NCI-H1105 (cell line): ENCODE data around the gene ZNF286A.
A peak's percentile ranks its signal among the peaks of the same experiment; 100 is the strongest.
"Not testable (repeated sequence)": the region's sequence is repeated elsewhere in the genome, so short reads cannot be mapped to it uniquely, and the experiment has no call there.

ENCODE experiments used
- DNase-seq: peaks from one replicate; lab custom pipeline; 2025; lab: John Stamatoyannopoulos, UW

The ZNF286A gene

GRCh38 chr17:15699937-15700336, 385 bp downstream of the ZNF286A start:
- not testable (repeated sequence) for DNase-seq

- DNase-seq: not testable (repeated sequence)
Measured at GRCh38 chr17:15704239-15704638, 4.7 kb downstream of the ZNF286A start.

DNA sequence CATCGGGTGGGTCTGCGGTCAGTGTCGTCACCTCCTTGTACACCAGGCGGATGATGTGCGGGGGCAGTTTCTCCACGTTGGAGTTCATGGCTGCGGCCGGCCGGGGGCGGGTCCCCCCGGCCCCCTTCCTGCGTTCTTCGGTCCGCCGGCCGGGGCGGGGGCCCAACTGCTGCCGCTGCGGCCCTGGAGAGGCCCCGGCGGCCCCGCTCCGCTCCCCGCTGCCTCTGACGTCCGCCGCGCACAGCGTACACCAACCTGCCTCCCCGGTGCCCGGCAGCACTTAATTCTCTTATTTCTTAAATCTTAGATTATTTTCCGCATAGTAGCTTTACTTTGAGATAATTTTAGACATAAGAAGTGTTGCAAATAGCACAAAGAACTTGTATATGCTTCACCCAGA, 5.3 kb downstream of the ZNF286A start:
- not testable (repeated sequence) for DNase-seq

DNA sequence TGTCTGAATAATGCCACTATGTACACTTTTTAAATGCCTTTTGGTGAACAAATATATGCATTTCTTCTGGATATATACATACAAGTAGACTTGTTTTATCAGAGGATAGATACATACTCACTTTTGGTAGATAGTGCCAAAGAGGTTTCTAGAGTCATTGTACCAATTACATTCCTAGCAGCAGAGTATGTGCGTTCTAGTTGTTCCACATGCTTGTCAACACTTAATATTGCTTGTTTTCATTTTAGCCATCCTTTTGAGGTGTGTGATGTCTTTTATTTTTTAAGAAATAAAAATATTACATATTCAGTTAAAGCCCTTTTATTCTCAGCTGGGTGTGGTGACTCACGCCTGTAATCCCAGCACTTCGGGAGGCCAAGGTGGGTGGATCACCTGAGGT, 9.3 kb downstream of the ZNF286A start:
- DNase-seq: not testable (repeated sequence)

GRCh38 chr17:15716601-15717563, 17.3 kb downstream of the ZNF286A start:
- DNase-seq: not testable (repeated sequence)

- DNase-seq: not testable (repeated sequence)
Measured at GRCh38 chr17:15730535-15730934, 31.0 kb downstream of the ZNF286A start.

GRCh38 chr17:15731900-15732299, 32.3 kb downstream of the ZNF286A start, which contains the start of gene TBC1D26:
TSS of gene TBC1D26 (plus strand) at chr17:15732283. CDS start at chr17:15735349, 3,066 bp downstream.
- not testable (repeated sequence) for DNase-seq

- not testable (repeated sequence) for DNase-seq
Measured at GRCh38 chr17:15733174-15733789, 33.7 kb downstream of the ZNF286A start.

DNA sequence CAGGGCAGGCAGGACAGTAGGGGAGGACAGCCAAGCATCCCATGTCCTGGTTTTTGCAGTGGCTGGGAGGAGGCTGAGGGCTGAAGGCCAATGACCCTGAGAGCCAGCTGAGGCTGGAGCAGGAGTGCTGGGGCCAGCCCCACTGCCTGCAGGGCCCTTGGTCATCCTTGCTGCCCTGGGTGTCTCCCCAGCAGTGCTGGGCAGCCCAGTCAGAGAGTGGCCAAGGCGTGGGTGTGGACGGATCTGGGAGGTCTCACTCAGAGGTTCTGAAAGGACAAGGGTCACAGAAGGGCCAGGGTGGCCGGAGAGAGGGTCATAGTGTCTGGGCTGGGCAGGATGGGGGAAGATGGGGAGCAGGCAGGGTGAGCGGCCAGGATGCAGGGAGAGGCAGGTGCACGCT, 37.0 kb downstream of the ZNF286A start:
- not testable (repeated sequence) for DNase-seq

GRCh38 chr17:15738066-15738465, 38.5 kb downstream of the ZNF286A start:
- DNase-seq: no peak

DNA sequence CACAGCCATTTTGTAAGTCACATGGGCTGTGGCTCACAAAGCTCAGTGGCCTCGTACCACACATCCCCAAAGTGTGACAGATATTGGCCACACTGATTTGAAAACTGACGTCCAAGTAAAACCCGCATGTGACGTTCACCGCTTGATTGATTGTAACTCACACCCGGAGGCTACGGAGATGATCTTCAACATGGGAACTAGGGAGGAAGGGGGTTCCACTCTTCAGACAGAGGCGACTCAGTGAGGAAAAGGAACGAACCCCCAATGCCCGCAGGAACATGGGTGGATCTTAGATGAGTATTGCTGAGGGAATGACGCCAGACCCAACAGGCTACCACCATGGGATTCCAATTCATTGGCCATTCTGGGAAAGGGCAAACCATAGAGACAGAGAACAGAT, 39.7 kb downstream of the ZNF286A start:
- not testable (repeated sequence) for DNase-seq

- not testable (repeated sequence) for DNase-seq
Measured at GRCh38 chr17:15740041-15740440, 40.5 kb downstream of the ZNF286A start.

DNA sequence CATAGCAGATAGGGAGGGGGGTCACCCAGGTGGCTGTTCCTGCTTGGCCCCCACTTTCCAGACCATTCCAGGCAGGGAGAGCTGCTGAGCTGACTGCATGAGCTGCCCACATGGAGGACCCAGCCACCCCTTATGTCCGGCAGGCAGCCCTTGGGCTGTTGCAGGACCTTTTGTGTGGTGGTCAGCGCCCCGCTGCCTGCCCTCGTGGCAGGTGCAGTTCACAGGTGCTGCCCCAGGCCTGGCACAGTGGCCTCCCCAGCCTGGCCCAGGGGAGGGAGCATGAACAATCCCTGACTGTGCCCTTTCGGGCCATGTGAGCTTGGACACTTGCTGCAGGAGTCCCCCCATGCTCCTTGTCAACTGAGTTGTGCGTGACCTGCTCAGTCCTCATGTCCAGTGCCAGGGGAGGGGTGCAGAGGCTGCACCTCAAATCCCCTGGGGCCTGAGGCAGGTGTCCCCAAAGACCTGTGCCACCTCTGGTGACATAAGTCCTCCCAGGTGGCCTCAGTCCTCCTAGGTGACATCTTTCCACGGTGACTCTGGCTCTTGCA, 41.1 kb downstream of the ZNF286A start:
- no peak for DNase-seq

GRCh38 chr17:15741624-15742023, 42.1 kb downstream of the ZNF286A start:
- DNase-seq: no peak

GRCh38 chr17:15742051-15742795, 42.7 kb downstream of the ZNF286A start:
- DNase-seq: no peak

- DNase-seq: no peak
Measured at GRCh38 chr17:15742921-15743320, 43.4 kb downstream of the ZNF286A start.

DNA sequence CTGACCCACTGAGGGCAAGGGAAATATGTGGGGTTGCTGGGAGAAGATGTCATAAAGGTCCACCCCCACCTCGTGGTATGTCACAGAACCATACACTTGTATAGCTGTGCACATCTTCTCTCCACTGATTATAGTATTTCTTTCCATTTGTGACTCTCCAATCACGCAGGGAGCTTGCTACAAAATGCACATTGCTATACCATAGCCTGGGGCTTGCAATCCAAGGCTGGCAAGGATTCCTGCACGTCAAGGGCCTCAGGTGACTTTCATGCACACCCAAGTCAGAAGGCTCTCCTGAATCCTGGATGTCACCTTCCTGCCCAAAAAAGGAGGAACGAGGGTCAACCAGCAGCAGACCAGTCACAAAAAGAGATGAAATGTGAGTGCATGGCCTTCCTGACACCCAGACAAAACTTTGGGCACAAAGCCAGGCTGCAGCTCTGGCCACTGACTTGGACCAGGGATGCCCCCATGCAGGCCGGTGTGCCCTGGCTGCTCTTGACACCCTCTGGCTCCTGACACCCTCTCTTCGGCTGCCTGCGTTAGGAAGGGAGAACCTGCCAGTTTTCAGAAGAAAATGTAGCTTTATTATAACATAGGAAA, 44.6 kb downstream of the ZNF286A start:
- no peak for DNase-seq

- peak; percentile 70 for DNase-seq
Measured at GRCh38 chr17:15744885-15745284, 45.3 kb downstream of the ZNF286A start.

- not testable (repeated sequence) for DNase-seq
Measured at GRCh38 chr17:15749403-15749802, 49.9 kb downstream of the ZNF286A start.

- DNase-seq: peak; percentile 72
Measured at GRCh38 chr17:15768865-15769533, 69.4 kb downstream of the ZNF286A start.
